ENCODE results near the gene ADAMTS17.

DNA sequence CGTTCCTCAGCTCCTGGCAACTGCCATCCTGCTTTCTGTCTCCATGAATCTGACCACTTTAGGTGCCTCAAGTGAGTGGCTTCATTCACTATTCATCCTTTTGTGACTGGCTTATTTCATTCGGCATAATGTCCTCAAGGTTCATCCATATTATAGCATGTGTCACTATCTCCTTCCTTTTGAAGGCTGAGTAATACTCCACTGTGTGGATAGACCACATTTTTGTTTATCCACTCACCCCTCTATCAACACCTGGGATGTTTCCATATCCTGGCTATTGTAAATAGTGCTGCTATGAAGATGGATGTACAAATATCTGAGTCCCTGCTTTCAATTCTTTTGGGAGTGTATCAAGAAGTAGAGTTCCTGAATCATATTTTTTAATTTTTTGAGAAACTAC lies 98.8 kb downstream of the ADAMTS17 start:
- TF ChIP-seq, protein P1, sequence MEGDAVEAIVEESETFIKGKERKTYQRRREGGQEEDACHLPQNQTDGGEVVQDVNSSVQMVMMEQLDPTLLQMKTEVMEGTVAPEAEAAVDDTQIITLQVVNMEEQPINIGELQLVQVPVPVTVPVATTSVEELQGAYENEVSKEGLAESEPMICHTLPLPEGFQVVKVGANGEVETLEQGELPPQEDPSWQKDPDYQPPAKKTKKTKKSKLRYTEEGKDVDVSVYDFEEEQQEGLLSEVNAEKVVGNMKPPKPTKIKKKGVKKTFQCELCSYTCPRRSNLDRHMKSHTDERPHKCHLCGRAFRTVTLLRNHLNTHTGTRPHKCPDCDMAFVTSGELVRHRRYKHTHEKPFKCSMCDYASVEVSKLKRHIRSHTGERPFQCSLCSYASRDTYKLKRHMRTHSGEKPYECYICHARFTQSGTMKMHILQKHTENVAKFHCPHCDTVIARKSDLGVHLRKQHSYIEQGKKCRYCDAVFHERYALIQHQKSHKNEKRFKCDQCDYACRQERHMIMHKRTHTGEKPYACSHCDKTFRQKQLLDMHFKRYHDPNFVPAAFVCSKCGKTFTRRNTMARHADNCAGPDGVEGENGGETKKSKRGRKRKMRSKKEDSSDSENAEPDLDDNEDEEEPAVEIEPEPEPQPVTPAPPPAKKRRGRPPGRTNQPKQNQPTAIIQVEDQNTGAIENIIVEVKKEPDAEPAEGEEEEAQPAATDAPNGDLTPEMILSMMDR (conservative IDR thresholded peaks at IDR 0.05; ENCODE audit: low read depth, low read length), result no peak
- TF ChIP-seq EZH2 (IDR thresholded peaks at IDR 0.05; ENCODE audit: borderline replicate concordance, low read depth, low read length, poor library complexity, severe bottlenecking), result no peak
